Measurements from ENCODE around the gene HAAO.
A peak's percentile ranks its signal among the peaks of the same experiment; 100 is the strongest.

HAAO gene

DNA sequence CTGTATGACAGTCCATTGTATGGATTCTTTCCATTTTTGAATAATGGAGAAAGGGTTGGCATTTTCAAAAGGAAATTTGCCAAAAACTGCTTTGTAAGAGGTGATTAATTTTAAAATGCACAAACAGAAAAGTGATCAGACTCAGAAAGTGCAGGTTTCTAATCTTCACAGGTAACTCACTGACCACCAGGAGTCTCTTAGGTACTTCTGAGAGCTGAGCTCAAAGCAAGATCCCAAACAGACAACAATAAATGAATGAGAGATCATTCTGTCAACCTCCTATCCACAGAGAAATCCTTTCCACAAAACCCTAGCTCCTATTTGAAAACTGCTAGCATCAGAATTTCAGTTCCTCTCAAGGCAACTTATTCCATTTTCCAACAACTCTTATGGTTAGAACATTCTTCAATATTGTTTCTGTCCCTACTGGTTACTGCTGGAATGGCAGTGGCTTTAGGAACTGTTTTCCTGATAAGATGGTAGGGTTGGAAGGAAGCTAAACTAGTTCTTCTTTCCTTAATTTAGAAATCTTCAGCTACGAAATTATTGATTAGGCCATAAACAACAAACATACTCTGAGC is 20.6 kb upstream of the HAAO start:
- DNase-seq = no peak

DNA sequence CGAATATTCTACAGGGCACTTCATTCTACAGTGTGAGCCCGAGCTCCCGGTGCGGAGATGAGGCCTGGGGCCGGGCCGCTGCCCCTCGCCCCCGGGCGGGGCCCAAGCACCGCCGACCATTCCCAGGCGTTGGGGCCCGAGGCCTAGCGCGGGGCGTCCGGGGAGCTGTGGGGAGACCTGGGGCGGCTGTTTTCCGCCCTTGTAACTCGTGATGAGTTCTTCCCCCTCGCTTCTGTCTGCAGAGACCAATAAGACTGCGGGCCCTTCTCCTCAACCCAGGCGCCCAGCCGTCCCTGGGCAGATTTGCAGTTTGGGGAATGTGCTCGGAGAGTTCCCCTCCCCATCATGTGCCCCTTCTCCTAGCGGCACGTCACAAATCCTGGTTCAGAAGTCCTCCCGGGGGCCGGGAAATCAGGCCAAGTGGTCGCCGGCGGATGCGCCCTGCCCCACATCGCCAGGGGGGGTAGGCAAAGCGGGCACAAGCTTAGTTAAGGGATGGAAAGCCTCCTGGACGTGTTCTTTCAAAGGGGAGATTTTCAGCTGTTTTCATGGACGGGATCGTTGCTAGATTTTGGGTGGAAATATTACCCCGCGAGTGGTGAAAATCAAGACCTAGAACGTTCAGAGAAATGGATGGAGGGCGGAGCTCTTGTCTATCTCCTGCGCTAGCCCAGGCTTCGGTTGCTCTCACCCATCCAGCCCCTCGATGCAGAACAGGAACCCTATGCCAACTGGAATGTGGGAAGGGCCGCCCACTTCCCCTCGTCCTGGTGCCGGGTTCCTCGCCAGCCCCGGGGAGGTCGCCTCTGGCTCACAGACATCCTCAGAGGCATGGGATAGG is 18.8 kb upstream of the HAAO start:
- DNase-seq = peak; percentile 37 to 47

DNA sequence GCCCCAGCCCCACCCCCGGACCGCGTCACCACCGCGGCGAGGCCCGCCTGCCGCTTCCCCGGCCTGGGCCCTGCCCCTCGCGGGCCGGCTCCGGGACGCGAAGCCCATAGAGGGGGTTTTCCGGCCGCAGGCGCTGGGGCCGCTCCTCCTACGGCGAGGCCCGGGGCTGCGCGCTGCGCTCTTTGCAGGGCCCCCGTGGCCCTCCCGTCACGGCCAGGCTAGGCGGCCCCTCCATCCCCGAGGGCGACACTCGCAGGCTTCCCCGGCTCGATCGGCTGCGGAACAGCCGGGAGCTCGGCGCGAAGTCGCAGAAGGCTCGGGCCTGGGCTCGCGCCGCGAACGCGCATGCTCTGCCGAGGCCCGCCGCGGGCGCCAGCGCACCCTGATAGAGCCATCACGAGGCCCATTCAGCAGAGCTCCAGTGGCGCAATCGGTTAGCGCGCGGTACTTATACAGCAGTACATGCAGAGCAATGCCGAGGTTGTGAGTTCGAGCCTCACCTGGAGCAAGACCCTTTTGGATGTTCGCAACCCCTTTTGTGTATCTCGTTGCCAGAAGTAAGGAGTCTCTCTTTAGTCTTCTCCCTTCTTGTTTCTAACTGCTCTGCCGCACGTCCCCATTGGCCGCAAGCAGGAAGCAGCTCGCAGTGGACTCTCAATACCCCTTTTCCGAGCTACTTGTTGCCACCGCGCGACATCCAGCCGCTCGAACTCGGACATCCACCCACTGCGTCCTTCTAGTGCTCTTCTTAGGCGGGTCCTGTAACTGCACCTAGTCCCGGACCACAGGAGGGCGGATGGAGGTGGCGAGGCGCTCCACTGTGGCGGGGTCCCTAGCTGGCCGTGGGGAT is 18.0 kb upstream of the HAAO start:
- peak; percentile 90 to 94 for DNase-seq

DNA sequence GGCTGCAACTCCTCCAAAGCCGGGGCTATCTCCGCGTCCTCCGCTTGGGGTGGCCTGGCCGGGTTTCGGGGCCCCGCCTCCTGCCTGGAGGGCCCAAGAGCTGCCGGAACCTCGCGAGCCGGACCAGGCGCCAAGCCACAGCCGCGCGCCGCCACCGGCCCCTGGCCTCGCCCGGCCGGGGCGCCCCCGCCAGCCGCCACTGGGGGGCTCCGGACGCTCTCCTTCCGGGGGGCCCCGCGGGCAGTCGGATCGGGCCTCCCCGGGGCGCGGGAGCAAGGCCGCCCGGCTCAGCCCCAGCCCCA is 17.4 kb upstream of the HAAO start:
- DNase-seq = peak in 1 of 2 donors; percentile 60

DNA sequence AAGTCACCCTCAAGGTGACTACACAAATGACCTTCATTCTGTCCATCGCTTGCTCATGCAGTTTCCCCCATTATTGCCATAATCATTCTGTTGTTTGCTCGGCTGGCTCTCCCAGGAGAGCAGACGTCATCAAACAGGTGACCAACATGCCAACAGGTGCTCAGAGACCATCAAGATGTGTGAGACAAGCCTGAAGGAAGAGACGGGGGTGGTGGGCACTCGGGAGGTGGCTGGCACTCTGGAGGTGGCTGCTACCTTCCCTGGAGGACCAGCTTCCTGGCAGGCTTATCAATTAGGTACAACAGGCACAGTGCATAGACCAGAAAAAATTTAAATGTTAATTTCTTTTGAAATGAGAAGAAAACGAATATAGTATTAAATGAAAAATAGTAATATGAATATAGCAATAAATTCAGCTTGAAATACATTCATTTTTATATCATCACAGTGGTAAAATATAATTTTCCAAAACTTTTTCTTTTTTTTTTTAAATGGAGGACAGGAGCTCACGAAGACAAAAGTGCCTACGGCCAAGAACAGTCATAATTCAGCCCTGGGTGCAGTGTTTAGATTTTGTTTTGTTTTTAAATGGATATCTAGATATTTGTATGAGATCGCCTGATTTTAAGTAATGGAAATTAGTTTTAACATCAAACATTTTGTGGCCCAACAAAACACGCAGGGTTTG is 16.9 kb upstream of the HAAO start:
- no peak for DNase-seq

DNA sequence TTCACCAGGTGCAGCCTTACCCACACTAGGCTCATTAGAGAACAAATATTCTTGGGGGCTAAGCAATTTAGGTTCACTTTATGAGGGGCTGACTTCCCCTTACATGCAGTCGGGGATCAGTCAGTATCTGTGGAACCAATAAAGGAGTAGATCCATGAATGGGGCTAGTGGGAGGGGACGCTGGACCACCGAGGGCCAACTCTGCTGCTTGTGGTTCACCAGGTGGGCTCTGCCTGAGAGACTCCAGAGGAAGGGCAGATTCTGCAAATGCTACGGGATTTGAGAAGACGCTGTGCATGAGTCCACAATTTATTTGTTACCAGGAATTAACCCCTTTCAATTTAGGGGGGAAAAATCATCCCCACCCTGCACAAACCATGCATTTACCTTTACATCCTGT is 15.9 kb upstream of the HAAO start:
- no peak for DNase-seq

DNA sequence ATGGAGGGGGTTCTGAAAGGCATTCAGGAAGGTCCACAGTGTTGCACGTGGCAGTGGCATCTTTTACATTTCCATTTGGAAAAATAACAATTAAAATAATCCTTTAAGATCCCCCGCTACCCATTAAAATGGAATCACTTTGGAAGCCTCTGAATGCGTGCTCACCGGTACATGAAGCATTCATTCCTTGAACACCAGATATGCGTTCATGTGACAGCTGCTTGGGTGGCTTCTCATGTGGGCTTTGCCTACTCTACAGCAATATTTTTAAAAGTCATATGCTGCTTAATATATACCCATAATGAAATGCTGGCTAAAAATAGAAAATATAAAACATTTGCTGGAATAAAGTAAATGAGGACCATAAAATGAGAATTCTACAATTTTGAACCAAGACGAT is 14.4 kb upstream of the HAAO start:
- DNase-seq = no peak

DNA sequence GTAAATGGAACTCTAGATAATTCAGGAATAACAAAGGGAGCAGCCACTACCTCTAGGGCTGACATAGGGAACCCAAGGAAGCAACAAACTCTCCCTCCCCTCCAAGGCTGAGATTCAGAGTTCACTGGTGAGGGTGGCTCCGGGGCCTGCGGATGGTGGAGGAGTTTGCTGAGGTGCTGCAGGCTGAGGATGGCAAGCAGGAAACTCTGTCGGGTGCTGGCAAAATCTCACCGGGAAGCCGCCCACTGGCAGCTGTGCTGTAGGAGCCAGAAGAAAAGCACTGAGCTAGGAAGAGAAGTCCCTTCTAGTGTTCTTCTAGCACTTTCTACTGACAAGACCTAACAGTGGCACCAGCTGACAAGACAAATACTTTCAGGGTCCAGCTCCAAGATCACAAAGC is 12.5 kb upstream of the HAAO start:
- no peak for DNase-seq

DNA sequence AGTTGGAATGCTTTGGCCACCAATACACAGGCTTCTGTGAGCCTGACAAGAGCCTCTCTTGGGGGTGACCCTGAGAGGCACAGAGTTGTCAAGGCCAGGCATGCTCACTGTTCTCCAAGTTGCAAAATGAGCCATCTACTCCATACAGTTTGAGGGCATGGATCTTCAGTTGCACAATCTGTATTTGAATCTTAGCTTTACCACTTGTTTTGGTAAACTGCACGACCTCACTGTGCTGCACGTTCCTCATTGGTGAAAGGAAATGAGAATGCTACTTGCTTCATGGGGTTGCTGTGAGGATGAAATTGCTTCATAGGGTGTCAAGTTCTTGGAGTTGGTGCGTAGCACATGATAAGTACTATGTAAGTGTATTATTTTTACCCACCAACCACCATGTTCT is 12.0 kb upstream of the HAAO start:
- no peak for DNase-seq

DNA sequence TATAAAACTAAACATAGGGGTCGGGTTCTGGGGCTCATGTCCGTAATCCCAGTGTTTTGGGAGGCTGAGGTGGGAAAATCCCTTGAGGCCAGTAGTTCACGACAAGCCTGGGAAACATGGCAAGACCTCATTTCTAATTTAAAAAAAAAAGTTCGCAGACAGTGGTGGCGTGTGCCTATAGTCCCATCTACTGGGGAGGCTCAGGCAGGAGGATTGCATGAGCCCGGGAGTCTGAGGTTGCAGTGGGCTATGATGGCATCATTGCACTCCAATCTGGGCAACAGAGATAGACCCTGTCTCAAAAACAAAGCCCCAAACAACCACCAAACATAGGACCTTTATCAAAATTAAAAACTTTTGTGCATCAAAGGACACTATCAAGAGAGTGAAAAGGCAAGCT is 9.8 kb upstream of the HAAO start:
- no peak for DNase-seq

DNA sequence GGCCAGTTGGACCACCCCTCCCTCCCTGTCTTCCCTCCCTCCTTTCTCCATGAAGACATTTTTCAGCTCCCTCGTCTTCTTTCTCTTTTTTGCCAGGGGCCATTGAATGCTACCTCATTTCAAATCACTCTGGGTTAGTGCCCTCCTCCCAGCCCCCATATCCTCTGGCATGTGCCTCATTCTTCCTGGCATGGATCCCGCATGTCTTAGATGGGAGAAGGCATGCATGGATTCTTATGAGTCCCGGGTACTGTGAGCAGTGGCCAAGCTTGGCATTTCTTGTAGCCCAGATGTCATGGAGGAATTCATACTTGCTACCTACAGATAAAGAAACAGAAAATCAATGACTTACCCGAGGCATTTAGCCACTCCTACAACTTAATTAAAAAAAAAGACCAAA is 9.0 kb upstream of the HAAO start:
- DNase-seq = no peak

DNA sequence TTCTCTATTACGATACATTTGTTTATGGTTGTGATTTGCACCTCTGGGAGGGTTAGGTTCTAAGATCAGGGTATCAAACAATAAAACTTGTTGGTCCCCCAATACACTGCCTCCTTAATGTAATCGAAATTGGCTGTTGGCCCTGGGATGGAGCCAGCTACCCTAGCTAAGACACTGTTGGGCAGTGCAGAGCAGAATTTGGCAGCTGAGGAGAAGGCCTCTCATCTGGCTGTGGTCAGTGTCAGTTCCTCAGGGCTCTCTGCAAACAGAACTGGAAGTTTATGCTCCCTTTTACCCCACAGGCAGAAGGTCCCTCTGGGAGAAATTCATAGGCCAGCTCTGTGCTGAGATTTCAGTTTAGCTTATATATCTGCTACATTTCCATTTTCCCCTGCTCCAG is 8.6 kb upstream of the HAAO start:
- no peak for DNase-seq

DNA sequence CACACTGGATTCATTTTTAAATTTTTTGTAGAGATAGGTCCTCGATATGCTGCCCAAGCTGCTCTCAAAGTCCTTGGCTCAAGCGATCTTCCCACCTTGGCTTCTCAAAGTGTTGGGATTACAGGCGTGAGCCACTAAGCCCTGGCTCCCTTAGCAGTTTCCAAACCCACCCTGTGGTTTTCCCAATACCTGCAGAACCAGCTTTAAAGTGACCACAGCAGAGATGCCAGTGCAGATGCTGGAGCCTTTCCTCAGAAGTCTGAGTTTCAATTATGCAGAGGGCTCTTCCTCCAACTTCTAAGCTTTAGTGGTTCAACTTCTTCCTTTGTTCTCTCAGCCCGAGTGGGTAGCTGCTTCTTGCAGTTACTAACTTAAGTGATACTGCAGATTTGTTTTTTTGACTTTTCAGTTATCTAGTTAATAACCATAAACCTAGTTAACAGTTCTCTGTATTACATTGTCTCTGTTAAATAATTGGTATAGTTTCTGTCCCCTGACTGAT is 8.1 kb upstream of the HAAO start:
- no peak for DNase-seq

DNA sequence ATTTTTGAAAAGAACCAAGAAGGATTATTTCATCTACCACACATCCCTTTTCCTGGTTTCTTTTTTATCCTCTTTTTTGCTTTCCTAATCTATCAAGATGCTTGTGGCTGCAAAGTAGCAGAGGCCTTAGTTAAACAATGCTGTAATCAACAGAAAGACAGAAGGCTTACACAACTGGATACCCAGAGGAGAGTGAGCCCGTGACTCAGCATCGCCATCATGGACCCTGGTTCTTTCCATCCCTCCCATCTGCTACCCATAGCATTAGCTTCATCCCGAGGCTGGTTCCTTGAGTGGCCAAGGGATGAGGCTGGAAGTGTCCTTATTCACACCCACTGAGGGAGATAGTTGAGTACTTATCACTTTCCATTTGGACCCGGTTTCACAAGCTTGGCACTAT is 7.5 kb upstream of the HAAO start:
- no peak for DNase-seq

DNA sequence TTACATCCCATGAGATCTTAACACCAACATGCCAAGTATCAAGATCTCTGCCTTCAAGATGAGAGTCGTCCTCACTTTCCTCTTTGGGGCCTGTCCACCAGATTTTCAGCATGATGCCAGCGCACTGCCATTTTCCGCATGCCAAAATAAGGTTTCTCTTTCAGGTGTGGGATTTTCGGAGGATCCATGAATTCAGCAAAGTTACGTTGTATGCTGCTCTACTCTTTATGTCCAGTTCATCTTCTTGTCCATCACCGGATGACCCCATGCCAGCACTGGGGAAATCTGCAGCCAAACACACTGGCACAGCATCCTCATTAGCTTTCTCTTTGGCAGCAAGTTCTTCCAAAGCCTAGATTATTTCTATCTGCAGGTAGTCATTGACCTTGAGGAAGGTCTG is 4.9 kb upstream of the HAAO start:
- no peak for DNase-seq

DNA sequence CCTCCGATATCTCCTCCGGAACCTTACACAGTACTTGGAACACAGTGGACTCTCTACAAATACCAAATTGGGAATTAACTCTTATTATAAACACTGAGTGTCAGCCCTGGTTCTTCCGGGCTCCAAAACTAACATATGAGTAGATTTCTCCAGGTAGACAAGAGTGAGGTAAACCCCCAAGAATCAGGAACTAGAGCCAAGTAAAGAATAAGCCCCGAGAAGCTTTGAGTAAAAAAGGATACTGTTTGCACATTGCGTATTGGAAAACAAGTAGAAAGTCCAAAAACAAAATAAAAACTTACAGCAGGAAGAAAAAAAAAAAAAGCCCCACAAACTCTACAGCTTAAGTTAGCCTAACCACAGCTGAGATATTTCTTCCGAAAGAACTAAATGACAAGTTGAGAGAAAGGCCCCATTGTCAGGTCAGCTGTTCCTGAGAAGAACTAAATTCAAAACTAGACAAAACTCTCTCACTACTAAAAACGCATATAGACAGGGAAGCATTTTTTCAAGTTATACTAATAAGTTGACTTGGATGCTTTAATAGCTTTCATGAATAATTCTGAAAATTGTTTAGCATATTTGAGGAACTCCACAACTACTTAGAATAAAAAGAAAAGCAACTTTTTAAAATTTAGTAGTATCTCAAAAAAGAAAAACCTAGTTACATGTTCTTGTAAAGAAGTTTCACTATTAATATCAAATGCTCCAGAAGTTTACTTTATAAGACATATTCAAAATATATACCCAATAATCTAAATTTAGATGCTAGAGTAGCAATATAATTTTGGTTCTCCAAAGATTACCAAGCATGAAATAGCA is 4.3 kb upstream of the HAAO start:
- DNase-seq = no peak

DNA sequence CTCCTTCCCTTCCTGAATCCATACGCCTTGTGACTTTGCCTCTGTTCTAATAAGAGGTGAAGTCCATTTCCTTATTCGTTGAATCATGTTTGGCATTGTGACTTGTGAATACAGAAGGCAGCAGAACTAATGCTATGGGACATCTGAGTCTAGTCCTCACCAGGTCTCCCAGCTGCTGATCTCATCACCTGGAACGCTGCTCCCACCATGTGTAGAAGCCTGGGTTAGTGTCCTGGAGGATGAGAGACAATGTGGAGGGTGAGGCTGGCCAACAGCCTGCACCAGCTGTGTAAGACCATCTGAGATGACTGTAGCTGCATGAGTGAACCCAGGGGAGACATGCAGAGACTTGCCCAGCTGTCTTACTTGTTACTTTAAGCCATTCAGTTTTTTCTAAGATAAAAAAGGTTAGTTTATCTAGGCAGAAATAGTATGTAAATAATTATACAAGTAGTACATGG is 3.5 kb upstream of the HAAO start:
- DNase-seq = no peak

DNA sequence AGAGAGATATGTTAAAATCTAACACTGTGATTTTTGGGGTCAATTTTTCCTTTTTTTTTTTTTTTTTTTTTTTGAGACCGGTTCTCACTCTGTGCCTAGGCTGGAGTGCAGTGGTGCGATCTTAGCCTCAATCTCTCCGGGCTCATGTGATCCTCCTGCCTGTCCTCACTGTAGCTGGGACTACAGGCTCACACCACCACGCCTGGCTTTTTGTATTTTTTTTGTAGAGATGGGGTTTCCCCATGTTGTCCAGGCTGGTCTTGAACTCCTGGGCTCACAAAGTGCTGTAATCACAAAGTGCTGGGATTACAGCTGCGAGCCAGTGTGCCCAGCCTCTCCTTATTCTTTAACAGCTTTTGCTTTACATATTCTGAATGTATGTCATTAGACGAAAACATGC is 2.9 kb upstream of the HAAO start:
- no peak for DNase-seq

DNA sequence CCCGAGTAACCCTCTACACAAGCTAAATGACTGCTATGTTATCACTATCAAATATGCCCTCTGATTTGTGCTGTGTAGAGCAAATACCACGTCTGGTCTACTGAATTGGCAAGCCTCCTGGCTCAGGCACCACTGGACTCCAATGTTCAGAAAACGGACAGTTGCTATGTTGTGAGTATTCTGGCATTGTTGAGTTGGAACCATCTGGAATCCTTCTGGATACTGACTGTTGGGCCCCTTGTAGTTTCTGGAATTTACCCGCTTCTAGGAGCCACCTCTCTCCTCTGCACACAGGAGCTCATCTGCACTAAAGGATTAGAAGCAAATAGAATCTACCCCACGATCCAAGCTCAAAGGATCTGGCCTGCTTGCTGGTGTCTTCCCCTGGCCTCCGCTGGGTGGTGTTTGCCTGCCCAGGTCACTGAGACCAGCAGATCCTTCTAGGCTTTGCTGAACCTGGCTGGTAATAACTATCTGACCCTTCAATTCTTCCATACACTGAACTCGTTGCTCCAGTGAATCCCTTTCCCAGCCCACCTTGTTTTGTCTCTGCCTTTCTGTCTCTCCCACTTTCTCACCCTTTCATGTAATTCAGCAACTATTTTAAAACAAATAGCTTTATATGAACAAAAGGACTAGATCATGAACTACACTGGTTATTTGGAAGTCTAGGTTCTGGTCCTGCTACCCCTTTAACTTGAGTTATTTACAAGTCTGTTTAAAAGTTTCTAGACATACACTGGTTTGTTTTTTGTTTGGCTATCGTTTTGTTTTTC is 2.1 kb upstream of the HAAO start:
- no peak for DNase-seq

DNA sequence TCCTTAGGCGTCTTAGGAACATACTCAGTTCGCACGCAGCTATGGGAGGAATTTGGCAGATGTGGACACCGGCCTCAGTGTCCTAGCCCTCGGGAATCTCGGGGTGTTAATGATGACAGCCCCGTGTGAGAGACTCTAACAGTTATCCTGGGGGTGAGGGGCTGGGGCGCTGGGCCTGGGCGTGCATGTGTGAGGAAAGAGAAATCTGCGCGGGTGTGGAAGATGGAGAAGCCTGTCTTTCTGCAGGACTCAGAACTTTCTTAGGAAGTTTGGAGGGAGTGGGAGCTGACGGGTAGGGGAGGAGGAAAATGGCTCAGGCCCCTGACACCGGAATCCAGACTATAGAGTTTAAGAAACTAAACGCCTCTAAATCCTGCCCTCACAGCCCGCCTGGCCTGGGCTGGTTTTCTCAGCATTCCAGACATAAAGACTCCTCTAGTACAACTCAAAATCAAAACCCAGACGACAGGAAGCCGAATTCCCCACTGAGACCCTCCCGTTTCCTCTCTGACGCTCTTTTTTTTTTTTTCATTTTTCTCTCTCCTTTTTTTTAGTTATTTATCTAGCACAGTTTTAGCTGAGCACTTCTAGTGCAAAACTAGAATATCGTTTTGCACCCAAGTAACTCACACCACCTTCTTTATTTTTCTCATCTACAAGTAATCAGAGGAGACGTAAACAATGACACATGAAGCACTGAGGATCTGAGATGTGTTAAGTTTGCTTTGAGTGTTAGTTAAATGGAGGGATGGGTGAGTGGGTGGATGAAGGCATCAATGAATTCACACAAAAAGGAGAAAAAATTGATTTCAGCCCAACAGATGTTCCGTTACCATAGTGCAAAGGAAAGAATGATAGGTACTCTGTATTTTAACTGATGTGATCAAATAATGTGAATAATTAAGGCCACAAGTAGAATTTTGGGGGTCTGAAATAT is 1.2 kb upstream of the HAAO start:
- no peak for DNase-seq
